H1 (cell line): ENCODE results near the gene IP6K1. TPM values are rescaled to one million over a fixed set of nuclear protein-coding genes. Genes with fewer than 3 reads are reported as not detected.
A peak's percentile ranks its signal among the peaks of the same experiment; 100 is the strongest.

Experiments
- ATF2 ChIP-seq: IDR thresholded peaks from 2 replicates; pipeline ENCODE4 v1.6.1; 2012; ENCODE audit warnings: low read length, inconsistent platforms
- CBX8 ChIP-seq: fragments of 300-800, 300-1000 bp; sonication (generic); IDR thresholded peaks from 2 replicates; pipeline ENCODE4 v1.7.1; 2016; ENCODE audit warnings: low read depth, low read length, borderline replicate concordance
- CTCF ChIP-seq, 3 experiments: IDR thresholded peaks; 1 replicate in 2 of 3; 2 replicates in 1 of 3; pipeline versions ENCODE4 v1.5.1 to v1.6.1; 2011; ENCODE audit warnings: low read length in 3 of 3, mild to moderate bottlenecking in 3 of 3, inconsistent platforms in 2 of 3, low read depth in 1 of 3, moderate library complexity in 1 of 3; ENCODE audit not compliant: insufficient read depth in 1 of 3; ENCODE audit errors: control extremely low read depth in 1 of 3
- KDM4A ChIP-seq: IDR thresholded peaks from one replicate; pipeline ENCODE4 v1.7.1; 2012; ENCODE audit warnings: low read depth, mild to moderate bottlenecking, moderate library complexity, low read length, inconsistent platforms; ENCODE audit not compliant: severe bottlenecking
- MAX ChIP-seq: IDR thresholded peaks from 2 replicates; pipeline ENCODE4 v1.6.1; 2012; ENCODE audit warnings: inconsistent platforms
- RAD21 ChIP-seq, 2 experiments: IDR thresholded peaks in 1 of 2; conservative IDR thresholded peaks in 1 of 2; 2 replicates each; pipeline ENCODE4 v1.6.1; 2011; ENCODE audit warnings: low read depth in 2 of 2, low read length in 2 of 2, improper control_type of control experiment in 1 of 2, inconsistent platforms in 1 of 2, mild to moderate bottlenecking in 1 of 2, moderate library complexity in 1 of 2
- RXRA ChIP-seq: IDR thresholded peaks from 2 replicates; pipeline ENCODE4 v1.6.1; 2011; ENCODE audit warnings: low read depth, mild to moderate bottlenecking, low read length, moderate library complexity; ENCODE audit not compliant: insufficient read depth
- SAP30 ChIP-seq: fragments of 300-600 bp; sonication (generic); IDR thresholded peaks from 2 replicates; pipeline ENCODE4 v1.7.1; 2012; ENCODE audit warnings: low read length, moderate library complexity, mild to moderate bottlenecking, inconsistent platforms; ENCODE audit not compliant: insufficient read depth, insufficient replicate concordance
- SIN3A ChIP-seq, 2 experiments: IDR thresholded peaks in 1 of 2; conservative IDR thresholded peaks in 1 of 2; 2 replicates each; pipeline ENCODE4 v1.6.1; 2011 to 2012; ENCODE audit warnings: low read length in 2 of 2, improper control_type of control experiment in 1 of 2, low read depth in 1 of 2, mild to moderate bottlenecking in 1 of 2
- SIRT6 ChIP-seq: IDR thresholded peaks from one replicate; pipeline ENCODE4 v1.7.1; 2012; ENCODE audit warnings: low read length, inconsistent platforms
- SP2 ChIP-seq: IDR thresholded peaks from 2 replicates; pipeline ENCODE4 v1.6.1; 2012; ENCODE audit warnings: mild to moderate bottlenecking, low read length, inconsistent platforms
- SP4 ChIP-seq: IDR thresholded peaks from 2 replicates; pipeline ENCODE4 v1.6.1; 2012; ENCODE audit warnings: low read length, inconsistent platforms
- SUZ12 ChIP-seq: fragments of 200-600 bp; sonication (generic); IDR thresholded peaks from 2 replicates; pipeline ENCODE4 v1.6.1; 2012; ENCODE audit warnings: mild to moderate bottlenecking, inconsistent platforms, low read length, moderate library complexity, mixed read lengths
- polyA plus RNA-seq, 7 experiments: library from polyadenylated mRNA; depleted of rRNA in 3 of 7; stranded (reverse) in 5 of 7; unstranded in 2 of 7; fragments of >200 nt in 5 of 7; fragments of 200-250 nt in 2 of 7; gene quantifications; 1 replicate in 5 of 7; 2 replicates in 1 of 7; 4 replicates in 1 of 7; pipeline versions ENCODE4 v1.2.1 to v1.2.3, GENCODE V29; 2011 to 2013; ENCODE audit warnings: missing spikeins in 2 of 7, mixed read lengths in 2 of 7
- total RNA-seq: library from RNA; stranded (reverse); fragmentation: NEBNext Ultra II Directional; extraction: Animal tissue kit (Norgen Biotek cat#: 25700); gene quantifications from 2 replicates; pipeline ENCODE4 v1.2.1, GENCODE V29; 2021

IP6K1 gene
- total and polyA plus RNA-seq, 2 of the 8 experiments (the other 6 are each of a cell fraction or from before 2014, with no cell fraction given): 31.5 to 35.2 TPM

GRCh38 chr3:49803465-49804140 is 17.3 kb upstream of the IP6K1 start (continued):
- TF ChIP-seq CTCF (IDR thresholded peaks at IDR 0.05; ENCODE audit: control extremely low read depth in 1 of 3, insufficient read depth in 1 of 3, low read depth in 1 of 3, low read length in 3 of 3): 0 out of 4 replicates have a peak, but pooled peaks of 1 of the 3 experiments have one; percentile 23
- no peak for TF ChIP-seq SP2
- TF ChIP-seq SUZ12: 0 out of 2 replicates have a peak, but pooled peaks have one; percentile 17
- TF ChIP-seq SIRT6: no peak
- peak; percentile 40 for TF ChIP-seq MAX
- no peak for TF ChIP-seq KDM4A
- TF ChIP-seq CBX8: no peak
- no peak for TF ChIP-seq SAP30
- TF ChIP-seq ATF2: no peak
- TF ChIP-seq RXRA: no peak
- TF ChIP-seq SIN3A (conservative IDR thresholded peaks at IDR 0.05 in 1 of 2, IDR thresholded peaks at IDR 0.05 in 1 of 2; ENCODE audit: low read depth in 1 of 2, low read length in 2 of 2): peak in 1 of 2 experiments; percentile 46; a peak in 1 of 4 replicates
- TF ChIP-seq SP4: no peak
- no peak for TF ChIP-seq RAD21 (IDR thresholded peaks at IDR 0.05 in 1 of 2, conservative IDR thresholded peaks at IDR 0.05 in 1 of 2; ENCODE audit: low read depth in 2 of 2, low read length in 2 of 2)
